Activated gamma-delta T cell (primary cell): ENCODE measurements around the gene DAB1.

Experiments used
- DNase-seq: peaks from one replicate; lab custom pipeline; 2025; lab: John Stamatoyannopoulos, UW

The DAB1 gene

GRCh38 chr1:57020216-57020615 is 403.6 kb downstream of the DAB1 start:
- DNase-seq, result no peak

- no peak for DNase-seq
These were observed 404.5 kb downstream of the DAB1 start for GRCh38 chr1:57019236-57019839.

GRCh38 chr1:57018119-57018518 is 405.7 kb downstream of the DAB1 start:
- no peak for DNase-seq

GRCh38 chr1:57017717-57018116 is 406.1 kb downstream of the DAB1 start:
- DNase-seq, result no peak

GRCh38 chr1:57017200-57017599 is 406.7 kb downstream of the DAB1 start:
- no peak for DNase-seq

- no peak for DNase-seq
These were observed 408.8 kb downstream of the DAB1 start for GRCh38 chr1:57015071-57015470.

GRCh38 chr1:57013522-57013921 is 410.3 kb downstream of the DAB1 start:
- DNase-seq, result no peak

- DNase-seq, result no peak
These were observed 411.5 kb downstream of the DAB1 start for GRCh38 chr1:57012315-57012714.

GRCh38 chr1:57010511-57010910 is 413.3 kb downstream of the DAB1 start:
- no peak for DNase-seq

- no peak for DNase-seq
These were observed 415.9 kb downstream of the DAB1 start for GRCh38 chr1:57007948-57008347.

GRCh38 chr1:57007472-57007871 is 416.4 kb downstream of the DAB1 start:
- DNase-seq, result no peak

- no peak for DNase-seq
These were observed 420.3 kb downstream of the DAB1 start for GRCh38 chr1:57003398-57004139.

- no peak for DNase-seq
These were observed 428.3 kb downstream of the DAB1 start for GRCh38 chr1:56995414-56996100.

- DNase-seq, result no peak
These were observed 430.4 kb downstream of the DAB1 start for GRCh38 chr1:56993475-56993874.

GRCh38 chr1:56992318-56993125 is 431.3 kb downstream of the DAB1 start:
- DNase-seq, result no peak

GRCh38 chr1:56991576-56991975 is 432.3 kb downstream of the DAB1 start:
- no peak for DNase-seq

- DNase-seq, result no peak
These were observed 437.5 kb downstream of the DAB1 start for GRCh38 chr1:56986397-56986796.

- no peak for DNase-seq
These were observed 438.0 kb downstream of the DAB1 start for GRCh38 chr1:56985857-56986256.

- no peak for DNase-seq
These were observed 440.4 kb downstream of the DAB1 start for GRCh38 chr1:56983484-56983883.

- no peak for DNase-seq
These were observed 443.7 kb downstream of the DAB1 start for GRCh38 chr1:56979986-56980755.

GRCh38 chr1:56978819-56979218 is 445.0 kb downstream of the DAB1 start:
- DNase-seq, result no peak

- no peak for DNase-seq
These were observed 445.9 kb downstream of the DAB1 start for GRCh38 chr1:56977910-56978309.
